ENCODE measurements around the gene DCAF4L1.

- TF ChIP-seq CTCF (IDR thresholded peaks at IDR 0.05) (no peak), POLR2A (IDR thresholded peaks at IDR 0.05) (no peak)
Observed at GRCh38 chr4:41999321-41999720, 17.8 kb downstream of the DCAF4L1 start.
